Forelimb muscle (tissue), 1 donor: ENCODE results near the gene PITX1. TPM values are rescaled to one million over a fixed set of nuclear protein-coding genes. Genes with fewer than 3 reads are reported as not detected.

Source experiments
- DNase-seq: peaks from one replicate; pipeline ENCODE4 v3.0.0-alpha.2; 2013; ENCODE audit warnings: low read depth
- polyA plus RNA-seq: library from polyadenylated mRNA; unstranded; fragments of 120-200 nt; gene quantifications from one replicate; pipeline ENCODE4 v1.2.1, GENCODE V29; 2013; ENCODE audit not compliant: insufficient read length

PITX1 gene
- polyA plus RNA-seq, 1 donor = 17.8 TPM

DNA sequence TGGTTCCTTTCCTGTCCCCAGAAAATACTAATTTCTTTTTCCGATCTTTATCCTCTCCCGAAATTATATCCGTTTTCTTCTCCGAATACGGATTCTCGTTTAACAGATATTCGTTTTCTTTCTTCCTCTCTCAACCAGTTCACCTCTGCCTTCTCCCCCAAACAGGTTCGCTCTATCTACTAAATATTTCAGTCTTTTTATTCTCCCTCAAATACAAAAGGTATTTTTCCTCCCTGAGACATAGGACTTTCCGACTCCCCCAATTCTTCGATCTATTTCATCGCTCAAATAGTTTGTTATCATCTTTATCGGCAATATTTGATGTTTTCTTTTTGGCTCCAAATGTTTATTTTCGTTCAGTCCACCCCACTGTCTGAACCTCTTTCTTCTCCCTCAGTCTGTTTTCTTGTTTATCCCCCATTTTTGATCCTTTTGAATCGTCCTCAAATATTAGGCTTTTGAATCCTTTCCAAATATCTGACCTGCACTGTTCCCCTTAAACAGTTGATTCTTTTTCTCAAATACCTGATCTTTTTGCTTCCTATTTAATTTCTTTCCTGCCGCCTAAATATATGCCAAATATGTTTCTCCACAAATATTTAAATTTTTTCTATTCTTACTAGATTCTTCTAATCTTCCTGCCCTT lies 4.4 kb downstream of the PITX1 start:
- DNase-seq = no peak

DNA sequence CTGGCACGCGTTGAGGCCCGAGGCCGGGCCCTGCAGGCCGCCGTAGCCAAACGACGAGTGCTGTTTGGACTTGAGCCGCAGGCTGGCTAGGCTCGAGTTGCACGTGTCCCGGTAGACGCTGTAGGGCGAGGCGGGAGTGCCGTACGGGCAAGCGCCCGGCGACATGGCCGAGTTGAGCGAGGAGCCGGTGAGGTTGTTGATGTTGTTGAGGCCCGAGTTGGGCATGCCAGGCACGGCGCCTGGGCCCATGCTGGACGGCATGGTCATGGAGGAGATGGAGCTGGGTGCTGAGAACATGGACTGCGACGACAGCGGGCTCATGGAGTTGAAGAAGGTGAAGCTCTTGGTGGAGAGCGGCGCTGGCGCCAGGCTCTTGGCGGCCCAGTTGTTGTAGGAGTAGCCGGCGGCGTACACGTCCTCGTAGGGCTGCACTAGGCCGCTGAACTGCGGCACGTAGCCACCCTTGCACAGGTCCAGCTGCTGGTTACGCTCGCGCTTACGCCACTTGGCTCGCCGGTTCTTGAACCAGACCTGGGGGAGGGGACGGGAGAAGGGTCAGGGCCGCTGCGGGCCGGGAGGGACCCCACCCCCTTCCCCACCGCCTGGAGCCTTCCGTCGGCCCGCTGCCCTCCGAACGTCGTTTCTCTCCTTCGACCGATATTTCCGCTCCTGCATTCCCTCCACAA lies 5.1 kb downstream of the PITX1 start:
- DNase-seq = no peak

DNA sequence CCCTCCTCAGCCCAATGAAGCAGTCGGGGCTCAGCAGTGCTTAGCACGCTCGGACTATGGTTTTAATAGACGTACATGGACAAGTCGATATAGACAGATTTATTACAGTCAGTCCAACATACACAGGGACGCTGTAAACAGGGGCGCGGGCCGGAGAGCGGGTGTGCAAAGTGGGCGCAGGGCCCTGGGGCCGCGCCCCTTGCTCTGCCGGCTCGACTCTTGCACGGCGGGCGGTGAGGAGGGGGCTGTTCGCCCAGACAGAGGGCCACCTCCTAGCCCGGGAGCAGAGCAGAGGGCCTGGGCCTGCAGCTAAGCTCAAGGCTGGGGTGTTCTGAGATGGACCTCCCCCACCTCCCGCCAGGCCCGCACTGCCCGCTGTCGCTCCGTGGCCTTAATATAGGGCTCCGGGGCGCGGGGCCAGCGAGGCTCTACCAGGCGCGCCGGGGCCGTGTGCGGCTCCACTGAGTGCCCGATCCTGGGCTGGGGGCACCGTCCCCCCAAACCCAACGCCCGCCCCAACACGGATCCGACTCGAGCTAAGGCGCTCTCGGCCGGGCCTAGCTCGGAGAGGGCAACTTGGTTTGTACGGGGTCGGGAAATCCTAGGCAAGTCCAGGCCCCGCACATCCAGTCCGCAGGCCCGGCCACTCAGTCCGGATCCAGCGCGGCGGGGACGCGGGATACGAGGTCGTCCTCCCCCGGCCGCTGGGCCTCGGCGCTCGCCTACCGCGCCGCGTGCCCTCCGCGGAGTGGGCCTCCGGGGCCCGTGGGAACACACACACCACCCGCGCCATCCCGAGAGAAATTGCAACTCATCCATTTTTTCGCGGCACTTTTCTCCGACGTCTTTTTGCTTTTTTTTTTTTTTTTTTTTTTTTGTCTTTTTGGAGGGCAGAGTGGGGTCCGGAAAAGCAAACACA lies 6.1 kb downstream of the PITX1 start:
- no peak for DNase-seq

DNA sequence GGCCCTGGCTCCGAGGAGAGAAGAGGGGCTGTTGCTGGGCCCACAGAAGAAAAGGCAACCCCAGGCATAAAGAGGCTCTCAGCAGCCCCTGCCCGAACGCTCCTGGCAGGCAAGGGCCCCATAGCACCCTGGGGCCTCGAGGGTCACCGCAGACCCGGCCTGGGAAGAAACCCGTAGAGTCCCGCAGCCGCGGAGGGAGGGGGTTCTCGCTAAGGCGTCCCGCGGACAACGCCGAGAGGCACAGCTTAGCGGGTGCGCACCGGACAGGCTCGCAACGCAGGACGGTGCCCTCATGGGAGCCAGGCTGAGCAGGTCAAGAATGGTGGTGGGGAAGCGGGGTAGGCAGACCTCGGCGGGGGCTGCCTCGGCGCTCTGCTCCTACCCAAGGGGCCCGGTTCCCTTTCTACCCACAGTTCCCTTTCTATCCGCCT lies 6.7 kb downstream of the PITX1 start:
- DNase-seq = no peak

DNA sequence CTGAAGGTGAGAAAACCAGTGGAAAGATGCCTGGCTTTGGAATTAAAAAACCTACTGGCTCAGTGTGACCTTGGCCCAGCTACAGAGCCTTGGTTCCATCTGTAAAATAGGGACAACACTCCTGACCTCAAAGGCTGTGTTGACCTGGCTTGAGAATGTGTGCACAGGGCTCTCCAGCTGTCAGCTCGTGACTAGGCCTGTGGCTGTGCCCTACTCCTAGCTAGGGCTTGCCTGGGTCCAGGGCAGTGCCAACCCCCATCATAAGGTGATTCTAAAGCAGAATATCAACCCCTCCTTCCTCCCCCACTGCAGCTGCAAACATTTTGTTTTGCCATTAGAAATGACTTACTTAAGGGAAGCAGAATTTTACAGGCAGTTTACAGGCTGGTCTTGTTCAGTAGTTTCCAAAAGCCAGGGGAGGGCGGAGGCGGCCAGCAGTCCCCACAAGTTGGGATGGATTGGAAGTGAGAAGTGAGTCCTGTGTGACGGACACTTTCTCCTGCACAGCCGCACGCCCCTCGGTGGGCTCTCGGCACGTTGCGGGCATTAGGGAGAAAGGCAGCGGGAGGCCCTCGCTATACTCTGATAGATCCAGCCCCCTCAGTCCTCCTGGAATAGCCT lies 7.3 kb downstream of the PITX1 start:
- DNase-seq = no peak

DNA sequence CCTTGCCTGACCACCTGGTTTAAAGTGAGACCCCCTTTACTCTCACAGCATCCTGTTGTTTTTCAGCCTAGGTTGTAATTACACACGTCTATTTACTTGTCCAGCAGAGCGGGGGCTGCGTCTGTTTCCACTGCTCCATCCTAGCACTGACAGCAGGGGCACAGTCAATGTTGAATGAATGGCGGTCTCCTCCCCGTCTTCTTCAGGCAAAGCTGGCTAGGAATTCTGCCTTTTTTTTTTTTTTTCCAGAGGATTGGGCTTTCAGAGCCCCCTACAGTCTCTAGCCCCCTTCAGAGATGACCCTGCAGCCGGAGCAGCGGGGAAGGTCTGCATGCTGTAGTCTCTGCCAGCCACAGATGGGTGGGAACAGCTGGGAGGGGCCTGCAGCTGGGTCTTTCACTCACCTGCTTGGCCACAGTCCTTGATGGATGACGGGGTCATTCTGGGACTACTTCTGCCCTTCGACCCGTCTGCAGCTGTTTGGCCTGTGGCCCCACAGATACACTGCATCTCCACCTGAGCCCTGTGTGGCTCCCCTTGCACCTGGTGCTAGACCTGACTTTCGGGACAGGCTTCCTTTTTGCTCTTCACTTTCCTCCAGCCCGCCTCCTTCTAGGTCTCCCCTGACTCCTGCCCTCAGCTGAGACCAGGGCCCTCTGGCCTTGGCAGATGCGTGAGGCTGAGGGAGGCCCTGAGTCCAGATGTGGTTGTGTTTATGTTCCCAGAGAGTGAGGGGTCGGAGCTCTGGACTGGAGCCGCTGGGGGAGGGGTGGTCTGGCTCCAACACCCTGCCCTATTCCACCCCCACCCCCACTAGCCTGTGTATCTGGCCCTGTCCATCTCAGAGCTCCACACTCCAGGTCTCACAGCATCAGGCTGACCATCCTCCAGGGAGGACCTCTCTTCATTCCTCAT lies 8.0 kb downstream of the PITX1 start:
- DNase-seq = no peak

DNA sequence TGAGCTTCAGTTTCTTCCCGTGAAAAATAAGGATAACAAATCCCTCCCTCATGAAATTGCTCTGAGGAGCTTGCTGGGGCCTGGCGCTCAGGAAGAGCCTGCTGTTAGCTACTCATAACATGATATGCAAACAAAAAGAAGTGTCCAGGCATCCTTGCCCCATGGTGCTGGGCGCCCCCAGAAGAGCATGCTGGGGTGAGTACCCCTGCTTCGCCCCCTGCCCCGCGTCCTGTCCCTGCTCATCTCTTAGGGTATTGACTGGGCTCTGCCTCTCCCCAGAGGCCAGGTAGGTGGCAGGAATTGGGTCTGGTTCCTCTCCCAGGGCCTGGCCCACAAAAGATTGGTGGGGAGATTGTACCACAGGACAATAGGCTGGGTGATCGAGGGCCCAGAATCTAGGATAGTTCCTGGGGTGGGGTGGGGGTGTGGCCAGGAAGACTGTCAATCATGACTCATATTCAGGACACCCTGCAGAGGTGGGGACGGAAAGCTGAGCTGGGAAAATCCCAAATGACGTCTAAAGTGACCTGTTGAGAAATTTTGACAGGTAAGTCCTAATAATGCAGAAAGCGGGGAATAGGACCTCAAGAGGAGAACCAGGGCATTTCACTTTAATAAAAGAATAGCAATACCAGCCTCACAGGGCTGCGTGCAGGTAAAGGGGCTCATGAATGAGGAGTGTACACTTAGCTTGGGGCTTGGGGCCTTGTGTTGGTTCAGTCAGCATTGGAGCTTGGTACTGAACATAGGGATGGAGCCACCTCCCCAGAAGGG lies 8.9 kb downstream of the PITX1 start:
- DNase-seq = no peak

DNA sequence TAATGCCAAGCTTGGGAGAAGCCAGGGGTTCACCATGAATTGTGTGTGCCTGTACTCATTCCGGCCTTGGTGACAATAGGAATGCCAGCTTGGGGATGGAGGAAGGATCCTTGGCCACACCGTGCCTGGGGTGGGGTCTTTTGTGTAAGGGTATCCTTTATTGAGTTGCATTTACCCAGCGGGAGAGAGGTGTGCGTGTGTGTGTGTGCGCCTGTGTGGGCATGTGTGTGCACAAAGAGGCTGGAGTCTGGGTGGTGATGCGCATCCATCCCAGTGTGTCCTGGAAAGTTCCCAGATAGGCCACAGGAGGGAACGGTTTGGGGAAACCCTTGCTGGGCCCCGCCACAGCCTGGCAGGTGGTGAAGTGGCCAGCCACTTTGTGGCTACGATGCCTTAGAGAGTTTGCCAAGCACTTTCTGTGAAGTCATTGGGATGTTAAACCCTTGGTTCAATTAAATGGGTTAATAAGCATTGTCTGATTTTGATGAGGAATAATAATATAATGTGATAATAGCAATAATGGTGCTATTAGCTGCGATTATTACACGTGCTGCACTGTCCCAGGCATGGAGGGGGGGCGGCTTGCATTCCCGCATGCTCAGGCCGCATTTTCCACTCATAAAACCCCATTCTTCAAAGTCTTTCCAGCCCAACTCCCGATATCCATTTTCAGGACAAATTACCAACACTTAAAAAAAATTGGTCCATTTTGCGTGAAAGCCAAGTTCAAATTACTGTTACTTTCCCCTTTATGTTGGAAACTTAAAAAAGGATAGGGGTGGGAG lies 13.7 kb downstream of the PITX1 start:
- no peak for DNase-seq

DNA sequence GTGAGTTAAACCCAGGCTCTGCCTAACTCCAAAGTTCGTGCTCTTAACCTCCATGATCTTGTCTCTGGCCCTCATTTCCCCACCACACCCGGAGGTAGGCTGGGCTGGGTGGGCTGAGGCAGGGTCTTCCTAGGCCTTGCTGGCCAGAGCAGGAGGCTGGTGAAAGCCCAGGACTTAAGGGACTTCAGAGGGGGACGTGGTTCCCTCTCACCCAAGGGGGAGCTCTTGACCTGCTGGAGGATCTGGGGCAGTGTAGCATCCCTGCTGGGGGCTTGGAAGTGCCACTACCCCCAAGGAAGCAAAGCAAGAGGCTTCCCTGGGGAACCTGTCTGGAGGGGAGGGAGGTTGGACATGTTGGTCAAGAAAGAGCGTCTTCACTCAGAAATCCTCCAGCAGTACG lies 14.7 kb downstream of the PITX1 start:
- no peak for DNase-seq

DNA sequence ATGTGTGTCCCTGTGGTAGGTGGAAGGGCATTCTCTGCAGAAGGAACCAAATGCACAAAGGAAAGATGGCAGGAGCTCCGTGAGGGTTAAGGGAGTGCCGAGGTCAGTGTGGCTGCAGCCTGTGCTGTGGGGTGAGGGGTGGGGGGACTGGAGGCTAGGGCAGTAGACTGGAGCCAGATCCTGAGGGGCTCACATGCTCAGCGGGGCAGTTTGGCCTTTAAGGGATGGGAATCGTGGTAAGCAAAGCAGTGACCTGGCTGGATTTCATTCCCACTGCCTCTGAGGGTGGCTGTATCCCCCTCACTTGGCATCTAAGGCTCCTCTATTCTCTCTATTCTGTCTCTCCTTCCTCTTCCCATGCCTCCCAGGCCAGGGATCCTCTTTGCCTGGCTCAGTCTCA lies 15.6 kb downstream of the PITX1 start:
- no peak for DNase-seq

DNA sequence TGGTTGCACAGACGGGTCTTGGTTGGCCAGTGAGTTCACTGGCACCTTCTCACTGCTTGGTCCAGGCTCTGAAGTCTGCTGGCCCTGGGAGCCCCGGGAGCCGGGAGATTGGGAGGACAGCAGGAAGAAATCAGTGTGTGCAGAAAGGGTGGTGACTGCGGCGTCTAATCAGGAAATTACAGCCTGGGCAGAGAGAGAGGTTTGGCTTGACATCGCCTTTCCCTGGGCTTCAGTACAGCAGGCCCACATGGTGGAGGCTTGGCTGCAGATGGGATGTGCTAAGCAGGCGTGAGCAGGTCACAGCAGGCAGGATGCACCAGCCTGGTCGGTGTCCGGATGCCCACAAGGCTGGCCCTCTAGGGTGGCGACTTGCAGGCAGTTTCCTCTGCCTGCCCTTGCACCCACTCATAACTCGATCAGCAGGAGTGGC lies 17.2 kb downstream of the PITX1 start:
- DNase-seq = no peak

DNA sequence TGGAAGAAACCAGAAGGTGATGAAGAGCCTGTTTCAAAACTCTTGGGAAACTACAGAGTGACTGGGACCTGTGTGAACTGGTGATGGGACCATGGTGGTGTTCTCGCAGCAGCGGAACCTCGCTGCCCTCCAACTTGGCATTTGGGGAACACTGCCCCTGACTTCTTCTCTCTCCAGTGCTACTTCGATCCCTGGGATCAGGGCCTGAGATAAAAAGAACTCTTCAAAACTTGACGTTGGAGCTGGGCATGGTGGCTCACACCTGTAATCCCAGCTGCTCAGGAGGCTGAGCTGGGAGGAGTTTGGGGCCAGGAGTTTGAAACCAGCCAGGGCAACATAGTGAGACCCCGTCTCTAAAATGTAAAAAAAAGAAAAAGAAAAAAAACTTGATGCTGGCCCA lies 18.1 kb downstream of the PITX1 start:
- no peak for DNase-seq

DNA sequence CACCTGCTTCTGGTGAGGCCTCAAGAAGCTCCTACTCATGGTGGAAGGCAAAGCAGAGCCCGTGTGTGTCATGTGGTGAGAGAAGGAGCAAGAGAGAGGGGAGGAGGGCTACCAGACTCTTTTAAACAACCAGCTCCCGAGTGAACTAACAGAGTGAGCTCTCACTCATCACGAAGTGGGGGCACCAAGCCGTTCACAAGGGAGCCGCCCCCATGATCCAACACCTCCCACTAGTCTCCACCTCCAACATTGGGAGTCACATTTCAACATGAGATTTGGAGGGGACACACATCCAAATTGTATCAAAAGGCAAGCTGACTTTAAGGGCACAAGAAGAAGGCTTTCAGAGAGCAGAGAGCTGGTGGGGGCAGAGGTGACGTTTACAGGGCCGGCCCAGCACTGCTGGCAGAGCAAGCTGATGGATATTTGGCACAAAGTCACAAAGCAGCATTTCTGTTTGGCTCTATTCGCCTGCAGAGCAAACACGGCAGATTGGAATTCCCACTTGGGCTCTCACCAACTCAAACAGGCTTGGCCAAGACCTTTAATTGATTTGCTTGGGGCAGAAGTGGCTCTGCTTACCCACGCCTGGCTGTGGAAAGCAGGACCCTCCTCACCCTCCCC lies 20.0 kb downstream of the PITX1 start:
- no peak for DNase-seq

DNA sequence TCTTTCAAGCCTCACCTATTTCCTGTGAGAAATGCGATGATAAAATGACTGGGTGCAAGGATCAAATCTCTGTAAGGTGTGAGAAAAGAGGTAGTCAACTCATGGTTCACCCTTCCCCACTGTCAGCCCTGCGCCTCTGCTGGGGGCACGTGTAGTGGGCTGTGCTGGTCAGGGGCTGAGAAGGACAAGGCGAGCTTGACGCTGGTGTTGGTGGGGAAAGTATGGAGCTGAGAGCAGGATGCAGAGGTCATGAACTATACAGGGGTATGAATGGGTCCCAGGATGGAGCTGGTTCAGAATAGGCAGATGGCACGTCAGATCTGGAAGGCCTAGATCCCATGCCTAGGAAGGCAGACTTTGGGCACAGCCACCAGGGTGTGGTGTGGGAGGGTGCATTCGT lies 20.6 kb downstream of the PITX1 start:
- no peak for DNase-seq

DNA sequence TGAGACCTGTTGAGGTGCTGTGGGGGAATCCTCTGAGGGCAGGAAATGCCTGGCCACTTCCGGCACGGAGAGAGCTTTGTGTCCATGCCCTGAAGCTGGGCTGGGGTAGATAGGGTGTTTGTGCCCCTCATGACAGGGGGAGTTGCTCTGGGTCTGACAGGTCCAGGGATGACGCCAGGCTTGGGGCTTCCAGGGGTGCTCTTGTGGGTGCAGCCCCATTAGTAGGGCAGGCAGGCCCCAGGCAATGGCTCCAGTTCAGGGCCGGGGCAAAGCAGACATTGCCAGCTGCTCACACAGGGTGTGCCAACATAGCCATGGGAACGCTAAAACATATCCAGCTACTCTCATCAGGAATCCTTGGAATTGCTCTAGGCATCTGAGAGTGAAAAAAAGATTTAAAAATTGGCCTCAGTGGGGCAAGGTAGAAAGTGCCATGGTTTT lies 21.1 kb downstream of the PITX1 start:
- no peak for DNase-seq

DNA sequence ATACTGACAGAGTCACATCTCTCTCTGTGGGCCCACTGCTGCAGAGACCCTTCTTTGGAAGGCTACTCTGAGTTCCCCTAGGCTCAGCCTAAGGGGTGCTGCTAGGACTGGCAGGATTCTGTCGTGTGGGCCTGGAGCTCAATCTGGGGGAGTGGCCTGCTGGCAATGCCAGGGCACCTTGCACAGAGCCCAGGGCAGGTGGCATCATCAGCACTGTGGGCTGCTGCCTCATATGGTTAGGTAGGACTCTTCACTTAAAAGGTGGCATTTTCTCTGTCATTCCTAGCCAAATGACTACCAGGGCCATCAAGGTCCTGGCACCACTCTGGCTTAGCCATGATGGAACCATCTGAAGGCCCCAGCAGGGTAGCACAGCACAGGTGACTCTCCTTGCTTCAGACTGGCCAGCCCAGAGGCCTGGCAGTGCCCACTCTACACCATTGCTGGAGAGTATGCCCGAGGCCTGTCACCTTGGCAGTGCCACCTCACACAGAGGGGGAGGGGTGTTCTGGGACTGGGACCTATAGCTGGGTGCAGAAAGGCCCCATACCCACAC lies 21.9 kb downstream of the PITX1 start:
- DNase-seq = no peak

DNA sequence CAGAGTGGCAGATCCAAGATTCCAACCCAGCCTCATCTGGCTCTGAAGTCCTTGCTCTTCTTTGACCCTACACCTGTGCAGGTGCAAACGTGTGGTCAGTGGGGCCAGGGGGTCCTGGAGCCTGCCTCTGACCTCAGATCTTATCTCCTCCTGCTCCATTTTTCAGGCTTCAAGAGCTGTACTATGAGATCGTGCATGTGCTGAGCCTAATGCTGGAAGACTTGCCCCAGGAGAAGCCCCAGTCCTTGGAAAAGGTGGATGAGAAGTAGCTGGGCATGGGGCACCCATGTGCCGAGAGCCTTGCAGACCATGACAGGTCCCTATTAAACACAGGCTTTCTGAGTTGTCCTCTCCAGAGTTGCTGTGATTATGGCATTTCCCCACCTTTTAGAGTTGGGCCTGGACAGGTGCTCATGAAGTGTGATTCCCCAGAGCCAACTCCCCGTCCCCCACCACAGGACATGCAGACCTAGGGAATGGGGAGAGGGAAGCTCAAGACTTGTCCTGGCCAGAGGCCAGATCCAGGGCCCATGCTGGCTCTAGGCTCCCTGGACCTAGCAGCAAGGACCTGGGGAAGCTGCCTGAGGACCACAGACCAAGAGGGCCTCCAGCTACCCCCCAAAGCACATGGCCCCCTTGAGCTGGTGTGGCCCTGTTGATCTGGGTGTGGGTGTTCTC lies 22.5 kb downstream of the PITX1 start:
- no peak for DNase-seq
